ENCODE results near the gene PITX1. TPM values are rescaled to one million over a fixed set of nuclear protein-coding genes. Genes with fewer than 3 reads are reported as not detected.
"Not testable (repeated sequence)": the region's sequence is repeated elsewhere in the genome, so short reads cannot be mapped to it uniquely, and the experiment has no call there.

Gene PITX1
- total and polyA plus RNA-seq, 2 experiments from 2014 or later: not detected

DNA sequence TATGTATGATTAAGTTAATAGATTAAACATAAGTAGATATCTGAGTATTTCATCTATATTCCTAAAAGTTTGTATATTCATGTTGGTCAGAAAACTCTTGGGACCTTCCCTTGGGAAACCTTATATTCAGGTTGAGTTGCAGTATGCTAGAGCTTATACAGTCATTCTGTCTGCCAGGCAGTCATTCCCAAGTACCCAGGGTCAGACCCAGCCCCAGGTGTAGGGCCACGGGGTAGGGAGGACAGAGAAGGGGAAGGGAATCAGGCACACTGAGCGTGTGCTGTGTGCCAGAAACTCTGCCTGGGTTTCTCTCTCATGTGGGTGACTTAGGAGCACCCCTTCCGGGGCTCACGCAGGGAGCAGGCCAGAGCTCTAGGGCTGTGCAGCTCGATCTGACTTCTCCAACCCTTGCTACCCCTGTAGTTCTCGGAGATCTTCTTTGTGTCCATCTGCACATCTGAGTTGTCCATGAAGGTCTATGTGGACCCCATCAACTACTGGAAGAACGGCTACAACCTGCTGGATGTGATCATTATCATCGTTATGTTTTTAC is 38.1 kb downstream of the PITX1 start:
- in situ Hi-C loops (cut with MboI): no loop called here
- H3K9me3 ChIP-seq (ENCODE audit: low read depth): no peaks in the 10 kb centered on the region
- H3K4me3 ChIP-seq: no peak overlapping the region
- WGBS, 2 experiments (ENCODE audit: low coverage in 1 of 2, low lambda C conversion rate in 2 of 2, missing lambda C conversion rate in 2 of 2): 62 to 66% methylated on average over 8 of the region's 8 CpGs
- TF ChIP-seq EZH2phosphoT487 (IDR thresholded peaks at IDR 0.05; ENCODE audit: insufficient read depth, low read depth) (no peak), EZH2 (IDR thresholded peaks at IDR 0.05; ENCODE audit: insufficient read depth, poor library complexity, severe bottlenecking) (no peak)
- no peaks in the 10 kb centered on the region for H4K20me1 ChIP-seq (ENCODE audit: insufficient read depth)
- H3K9ac ChIP-seq: no peak overlapping the region
- no peaks in the 10 kb centered on the region for H3K36me3 ChIP-seq (ENCODE audit: low read depth)
- no peaks in the 10 kb centered on the region for H3K9me2 ChIP-seq (ENCODE audit: insufficient read depth)
- no peak overlapping the region for H3K4me2 ChIP-seq (ENCODE audit: unreplicated experiment)
- H3K27me3 ChIP-seq (replicated peaks; ENCODE audit: insufficient read depth): peaks cover 5% of the 10 kb centered on the region
- no peak for DNase-seq
- no peak overlapping the region for H2AFZ ChIP-seq
- H3K79me2 ChIP-seq (ENCODE audit: insufficient read depth): no peaks in the 10 kb centered on the region
- H3F3A ChIP-seq (ENCODE audit: insufficient read depth): no peaks in the 10 kb centered on the region
- no peaks in the 10 kb centered on the region for H3K4me1 ChIP-seq (ENCODE audit: insufficient read depth)
- H3K27ac ChIP-seq: no peak overlapping the region

- H3K27ac ChIP-seq: no peak overlapping the region
- H3K79me2 ChIP-seq (ENCODE audit: insufficient read depth): no peaks in the 10 kb centered on the region
- no peaks in the 10 kb centered on the region for H3F3A ChIP-seq (ENCODE audit: insufficient read depth)
- H3K4me1 ChIP-seq (ENCODE audit: insufficient read depth): no peaks in the 10 kb centered on the region
- H3K9me2 ChIP-seq (ENCODE audit: insufficient read depth): no peaks in the 10 kb centered on the region
- in situ Hi-C loops (cut with MboI): no loop called here
- no peak for DNase-seq
- no peaks in the 10 kb centered on the region for H3K36me3 ChIP-seq (ENCODE audit: low read depth)
- H3K9ac ChIP-seq: no peak overlapping the region
- no peak overlapping the region for H3K4me3 ChIP-seq
- no peak overlapping the region for H3K4me2 ChIP-seq (ENCODE audit: unreplicated experiment)
- H2AFZ ChIP-seq: no peak overlapping the region
- WGBS, 2 experiments (ENCODE audit: low coverage in 1 of 2, low lambda C conversion rate in 2 of 2, missing lambda C conversion rate in 2 of 2): 62 to 83% methylated on average over 2 of the region's 2 CpGs
- no peaks in the 10 kb centered on the region for H3K9me3 ChIP-seq (ENCODE audit: low read depth)
- H4K20me1 ChIP-seq (ENCODE audit: insufficient read depth): no peaks in the 10 kb centered on the region
- TF ChIP-seq EZH2 (IDR thresholded peaks at IDR 0.05; ENCODE audit: insufficient read depth, poor library complexity, severe bottlenecking) (no peak), EZH2phosphoT487 (IDR thresholded peaks at IDR 0.05; ENCODE audit: insufficient read depth, low read depth) (no peak)
- H3K27me3 ChIP-seq (replicated peaks; ENCODE audit: insufficient read depth): peaks cover 5% of the 10 kb centered on the region
Measured at GRCh38 chr5:134994560-134995156, 39.4 kb downstream of the PITX1 start.

DNA sequence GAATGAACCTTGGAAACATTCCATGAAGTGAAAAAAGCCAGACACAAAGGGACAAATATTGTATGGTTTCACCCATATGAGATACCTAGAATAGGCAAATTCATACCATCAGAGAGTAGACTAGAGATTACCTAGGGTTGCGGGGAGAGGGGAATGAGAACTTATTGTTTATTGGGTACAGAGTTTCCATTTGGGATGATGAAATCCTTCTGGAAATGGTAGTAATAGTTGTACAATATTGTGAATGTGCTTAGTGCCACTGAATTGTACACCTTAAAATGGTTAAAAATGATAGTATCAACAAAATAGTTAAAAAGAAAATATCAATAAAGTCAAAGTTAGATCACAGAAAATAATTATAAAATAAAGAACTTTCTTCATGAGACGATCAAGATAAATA is 40.9 kb downstream of the PITX1 start:
- Histone ChIP-seq H3K27ac (no peak overlapping the region), H3K27me3 (replicated peaks; ENCODE audit: insufficient read depth) (peaks cover 8% of the 10 kb centered on the region), H3K4me1 (ENCODE audit: insufficient read depth) (no peaks in the 10 kb centered on the region), H3K9me2 (ENCODE audit: insufficient read depth) (no peaks in the 10 kb centered on the region), H3K9ac (no peak overlapping the region), H3K9me3 (ENCODE audit: low read depth) (no peaks in the 10 kb centered on the region), H3K4me2 (ENCODE audit: unreplicated experiment) (no peak overlapping the region), H3F3A (ENCODE audit: insufficient read depth) (no peaks in the 10 kb centered on the region), H4K20me1 (ENCODE audit: insufficient read depth) (no peaks in the 10 kb centered on the region), H3K79me2 (ENCODE audit: insufficient read depth) (no peaks in the 10 kb centered on the region), H3K36me3 (ENCODE audit: low read depth) (no peaks in the 10 kb centered on the region), H2AFZ (no peak overlapping the region), H3K4me3 (no peak overlapping the region)
- WGBS, 2 experiments (ENCODE audit: low coverage in 1 of 2, low lambda C conversion rate in 2 of 2, missing lambda C conversion rate in 2 of 2): 84 to 85% methylated on average over 2 of the region's 2 CpGs
- in situ Hi-C loops (cut with MboI): no loop called here
- TF ChIP-seq EZH2phosphoT487 (IDR thresholded peaks at IDR 0.05; ENCODE audit: insufficient read depth, low read depth) (no peak), EZH2 (IDR thresholded peaks at IDR 0.05; ENCODE audit: insufficient read depth, poor library complexity, severe bottlenecking) (no peak)
- DNase-seq: no peak

- H3K9ac ChIP-seq: no peak overlapping the region
- H3K4me2 ChIP-seq (ENCODE audit: unreplicated experiment): no peak overlapping the region
- no peak overlapping the region for H2AFZ ChIP-seq
- H3K4me3 ChIP-seq: no peak overlapping the region
- 67 to 77% methylated on average over 5 of the region's 5 CpGs for WGBS, 2 experiments (ENCODE audit: low coverage in 1 of 2, low lambda C conversion rate in 2 of 2, missing lambda C conversion rate in 2 of 2)
- H3K36me3 ChIP-seq (ENCODE audit: low read depth): no peaks in the 10 kb centered on the region
- TF ChIP-seq EZH2 (IDR thresholded peaks at IDR 0.05; ENCODE audit: insufficient read depth, poor library complexity, severe bottlenecking) (no peak), EZH2phosphoT487 (IDR thresholded peaks at IDR 0.05; ENCODE audit: insufficient read depth, low read depth) (no peak)
- no peak for DNase-seq
- in situ Hi-C loops (cut with MboI): no loop called here
- no peaks in the 10 kb centered on the region for H3K9me3 ChIP-seq (ENCODE audit: low read depth)
- H3K9me2 ChIP-seq (ENCODE audit: insufficient read depth): no peaks in the 10 kb centered on the region
- H3K27ac ChIP-seq: no peak overlapping the region
- no peaks in the 10 kb centered on the region for H4K20me1 ChIP-seq (ENCODE audit: insufficient read depth)
- H3K79me2 ChIP-seq (ENCODE audit: insufficient read depth): no peaks in the 10 kb centered on the region
- peaks cover 8% of the 10 kb centered on the region for H3K27me3 ChIP-seq (replicated peaks; ENCODE audit: insufficient read depth)
- no peaks in the 10 kb centered on the region for H3K4me1 ChIP-seq (ENCODE audit: insufficient read depth)
- no peaks in the 10 kb centered on the region for H3F3A ChIP-seq (ENCODE audit: insufficient read depth)
Measured at GRCh38 chr5:134992148-134992547, 41.9 kb downstream of the PITX1 start.

- H3K27me3 ChIP-seq (replicated peaks; ENCODE audit: insufficient read depth); in situ Hi-C loops (cut with MboI): not testable (repeated sequence)
Measured at GRCh38 chr5:134990183-134990582, 43.8 kb downstream of the PITX1 start.

More at GRCh38 chr5:134990183-134990582, 43.8 kb downstream of the PITX1 start:
- not testable (repeated sequence) for H3K9me3 ChIP-seq (ENCODE audit: low read depth); H3K9ac ChIP-seq; H4K20me1 ChIP-seq (ENCODE audit: insufficient read depth); H3K36me3 ChIP-seq (ENCODE audit: low read depth); H3K27ac ChIP-seq; H3K9me2 ChIP-seq (ENCODE audit: insufficient read depth); H3K4me2 ChIP-seq (ENCODE audit: unreplicated experiment); DNase-seq; H3K4me3 ChIP-seq; H3F3A ChIP-seq (ENCODE audit: insufficient read depth); H2AFZ ChIP-seq; H3K4me1 ChIP-seq (ENCODE audit: insufficient read depth); H3K79me2 ChIP-seq (ENCODE audit: insufficient read depth)
- WGBS, 2 experiments (ENCODE audit: low coverage in 1 of 2, low lambda C conversion rate in 2 of 2, missing lambda C conversion rate in 2 of 2): 70 to 75% methylated on average over 5 of the region's 5 CpGs
